ENCODE data around the gene CHCHD10.

CHCHD10 gene

DNA sequence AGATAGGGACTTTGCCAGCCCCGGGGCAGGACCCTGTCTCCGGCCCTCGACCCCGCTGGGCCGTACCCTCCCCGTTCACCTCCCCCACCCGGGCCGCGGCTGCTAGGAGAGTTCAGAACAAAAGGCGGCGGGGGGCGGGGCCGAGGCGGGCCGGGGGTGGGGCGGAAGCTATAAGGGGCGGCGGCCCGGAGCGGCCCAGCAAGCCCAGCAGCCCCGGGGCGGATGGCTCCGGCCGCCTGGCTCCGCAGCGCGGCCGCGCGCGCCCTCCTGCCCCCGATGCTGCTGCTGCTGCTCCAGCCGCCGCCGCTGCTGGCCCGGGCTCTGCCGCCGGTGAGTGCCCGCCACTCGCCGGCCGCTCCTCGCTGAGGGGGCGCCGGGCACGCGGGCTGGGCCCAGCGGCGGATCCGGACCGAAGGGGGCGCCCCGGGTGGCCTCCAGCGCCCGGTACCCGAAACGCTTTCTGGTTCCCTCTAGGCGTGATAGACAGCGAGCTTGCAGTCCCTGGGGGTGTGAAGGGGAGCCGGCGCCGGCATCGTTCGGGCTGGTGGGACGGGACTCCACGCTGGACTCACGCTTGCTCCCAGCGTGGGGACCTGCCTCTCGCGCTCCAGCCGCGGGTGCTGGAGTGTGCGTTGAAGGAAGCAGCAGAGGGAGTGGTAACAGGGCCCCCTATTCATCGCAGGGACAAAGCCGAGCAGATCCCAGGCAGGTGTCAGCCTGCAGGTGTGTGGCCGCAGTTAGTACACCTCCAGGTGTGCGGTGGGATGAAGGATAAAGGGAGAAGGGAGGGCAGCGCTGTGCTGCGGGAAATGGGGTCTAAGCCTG is 5.1 kb upstream of the CHCHD10 start, which contains the start of gene MMP11:
TSS of gene MMP11 (plus strand) at position 201 of the 825 bp plus-strand sequence. CDS start at position 223, 22 bp downstream.
- no peak for DNase-seq (ENCODE audit: low spot score)

DNA sequence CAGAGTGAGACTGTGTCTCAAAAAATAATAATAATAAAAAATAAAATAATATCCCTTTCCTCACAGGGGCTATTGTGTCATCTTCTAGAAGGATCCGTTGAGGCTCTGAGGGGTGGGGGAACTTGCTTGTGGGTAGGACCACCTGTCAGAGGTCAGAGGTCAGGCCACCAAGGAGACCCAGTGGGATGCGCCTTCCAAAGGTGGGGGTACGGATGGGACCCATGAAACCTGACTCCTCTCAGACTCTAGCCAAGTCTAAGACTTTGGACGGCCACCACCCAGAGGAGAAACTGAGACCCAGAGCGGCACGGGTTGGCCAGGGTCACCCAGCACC is 4.5 kb upstream of the CHCHD10 start:
- no peak for DNase-seq (ENCODE audit: low spot score)

DNA sequence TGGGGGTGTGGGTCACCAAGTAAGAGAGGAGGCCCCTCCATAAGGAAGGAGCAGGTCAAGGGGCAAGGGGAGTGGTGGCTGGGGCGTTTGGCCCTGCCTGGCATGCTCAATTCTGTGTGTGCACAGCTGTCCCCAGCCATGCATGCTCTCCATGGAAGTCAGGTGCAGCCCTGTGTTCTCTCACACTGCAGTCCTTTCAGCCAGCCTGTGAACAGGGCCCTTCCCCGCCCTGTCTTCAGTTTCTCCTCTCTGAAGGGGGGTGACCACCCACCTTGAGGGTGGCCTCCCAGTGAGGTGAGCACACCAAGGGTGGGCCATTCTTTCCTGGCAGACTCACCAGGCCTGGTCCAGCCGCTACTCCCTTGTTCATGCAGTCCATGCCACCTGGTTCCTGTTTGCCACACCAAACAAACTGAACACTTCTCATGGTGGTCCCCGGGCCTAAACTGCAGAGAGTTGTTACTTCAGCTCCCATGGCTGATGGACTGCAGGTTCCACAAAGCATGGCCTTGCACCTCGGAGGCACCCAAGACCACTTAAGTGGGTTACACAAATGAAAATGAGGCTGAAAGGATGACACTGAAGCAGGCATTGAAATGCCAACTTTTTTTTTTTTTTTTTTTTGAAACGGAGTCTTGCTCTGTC is 1.7 kb upstream of the CHCHD10 start:
- DNase-seq (ENCODE audit: low spot score): no peak

DNA sequence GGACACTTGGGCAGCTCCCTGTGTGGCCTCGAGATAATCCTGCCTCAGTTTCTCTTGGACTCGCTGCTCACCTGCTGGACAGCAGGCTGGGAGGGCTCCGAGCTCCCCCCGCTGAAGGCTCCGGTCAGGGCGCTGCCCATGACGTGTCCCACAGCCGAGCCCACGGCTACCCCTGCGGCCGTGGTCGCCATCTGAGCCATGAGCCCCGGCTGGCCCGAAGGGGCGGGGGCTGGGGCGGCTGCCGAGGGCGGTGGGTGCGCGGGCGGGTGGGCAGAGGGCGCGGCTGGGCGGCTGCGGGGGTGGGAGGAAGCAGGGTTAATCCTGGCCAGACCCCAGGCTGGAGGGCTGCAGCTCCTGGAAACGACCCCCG is 484 bp downstream of the CHCHD10 start:
- no peak for DNase-seq (ENCODE audit: low spot score)

DNA sequence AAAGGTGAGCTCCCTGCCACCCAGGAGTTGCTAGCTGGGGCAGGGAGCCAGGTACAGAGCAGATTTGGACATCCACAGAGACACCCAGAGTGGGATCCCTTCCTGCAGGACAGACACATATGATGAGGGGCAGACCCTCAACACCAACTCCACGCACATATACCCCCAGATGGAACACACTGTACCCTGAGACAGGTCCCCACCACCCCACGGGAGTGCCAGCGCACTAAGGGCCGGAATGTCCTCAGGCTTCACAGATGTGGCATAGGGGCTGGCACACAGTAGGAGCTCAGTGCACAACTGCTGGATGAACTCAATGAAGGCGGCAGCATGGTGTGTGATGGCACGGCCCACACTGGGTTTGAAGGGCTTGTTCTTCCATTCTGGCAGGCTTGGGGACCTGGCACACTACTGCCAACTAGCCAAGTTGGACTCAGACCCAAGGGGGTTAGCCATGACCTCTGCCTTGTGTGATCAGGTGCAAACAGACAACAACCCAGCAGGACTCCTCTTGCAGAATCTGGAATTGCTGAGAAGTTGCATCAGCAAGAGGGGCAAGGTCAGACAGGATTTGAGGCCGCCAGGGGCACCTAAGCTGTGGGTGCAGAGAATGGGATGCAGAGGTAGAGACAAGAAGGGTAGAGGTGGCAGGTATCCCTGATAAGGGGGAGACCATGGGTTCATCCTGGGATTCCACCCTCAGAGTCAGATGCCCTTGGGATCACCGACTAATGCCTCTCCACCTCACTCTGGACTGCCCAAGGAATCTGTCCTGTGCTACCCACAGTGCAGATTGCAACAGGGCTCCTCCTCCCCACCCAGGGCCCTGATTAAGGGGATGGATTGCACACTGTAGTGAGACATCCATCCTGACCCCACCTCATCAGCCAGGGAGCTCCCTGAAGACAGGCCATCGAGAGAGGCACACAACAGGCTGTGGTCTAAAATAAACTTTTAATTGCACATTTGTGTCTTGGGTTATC is 2.6 kb downstream of the CHCHD10 start:
- no peak for DNase-seq (ENCODE audit: low spot score)

DNA sequence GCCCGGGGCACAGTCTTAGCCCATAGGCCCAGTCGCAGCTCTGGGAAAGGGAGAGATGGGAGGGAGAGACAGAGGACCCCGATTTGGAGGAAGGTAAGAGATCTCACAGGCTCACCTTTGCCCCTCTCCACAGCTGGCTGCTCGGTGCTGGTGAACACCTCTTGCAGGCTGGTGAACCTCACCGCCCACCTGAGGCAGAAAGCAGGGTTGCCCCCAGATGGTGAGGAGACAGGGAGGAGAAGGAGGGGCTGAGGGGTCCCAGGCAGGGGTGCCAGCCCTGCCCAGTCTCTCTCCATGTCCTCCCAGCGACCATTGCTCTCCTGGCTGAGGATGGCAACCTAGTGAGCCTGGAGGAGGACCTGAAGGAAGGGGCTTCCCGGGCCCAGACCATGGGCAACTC is 3.8 kb downstream of the CHCHD10 start:
- no peak for DNase-seq (ENCODE audit: low spot score)

DNA sequence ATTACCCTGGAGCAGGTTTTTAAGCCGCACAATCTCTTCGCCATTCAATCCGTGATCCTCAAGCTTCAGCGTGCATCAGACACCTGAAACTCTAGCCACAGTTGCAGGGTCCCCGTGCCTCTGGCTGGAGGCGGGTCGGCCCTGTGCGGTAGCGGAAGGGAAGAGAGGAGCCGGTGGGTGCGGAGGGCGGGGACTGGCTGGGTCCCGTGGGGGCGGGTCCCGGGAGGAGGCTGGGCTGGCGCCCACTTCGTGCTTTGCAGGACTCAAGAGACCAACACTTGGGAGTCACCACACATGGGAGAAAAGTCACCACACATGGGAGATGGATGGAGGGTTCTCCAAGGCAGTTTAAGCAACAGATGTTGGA is 4.2 kb downstream of the CHCHD10 start:
- no peak for DNase-seq (ENCODE audit: low spot score)

DNA sequence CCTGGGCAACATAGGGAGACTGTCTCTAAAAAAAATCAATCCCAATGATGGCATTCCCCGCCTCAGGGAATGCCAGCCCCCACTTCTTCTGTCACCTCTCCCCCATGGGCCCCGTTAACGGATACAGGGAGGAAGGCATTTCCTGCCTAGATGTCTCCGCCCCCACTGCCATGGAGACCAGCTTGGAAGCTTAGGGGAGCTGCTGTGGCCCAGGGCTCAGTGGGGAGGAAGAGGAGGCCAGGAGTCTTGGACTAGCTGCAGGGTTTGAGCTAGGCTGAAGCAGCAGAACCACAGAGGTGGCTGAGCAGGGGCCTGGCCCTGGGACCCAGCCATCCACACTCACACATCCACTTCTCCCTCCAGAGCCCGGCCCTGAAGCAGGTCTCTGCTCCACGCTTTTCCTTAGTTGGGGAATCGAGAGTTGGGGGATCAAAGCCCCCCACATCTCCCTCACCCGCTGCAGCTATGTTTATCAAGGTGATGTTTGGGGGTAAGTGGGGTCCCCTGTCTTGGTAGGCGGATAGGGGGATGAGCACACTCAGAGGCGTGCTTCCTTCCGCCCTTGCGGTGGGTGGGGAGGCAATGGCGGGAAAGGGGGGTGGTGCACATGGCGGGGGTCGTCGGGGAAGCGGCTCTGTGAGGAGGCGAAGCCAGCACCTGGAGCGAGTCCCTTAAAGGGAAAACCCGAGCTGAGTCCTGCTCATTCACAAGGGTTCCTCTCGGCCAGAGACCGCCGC is 4.8 kb downstream of the CHCHD10 start, which contains the start of gene C22orf15:
TSS of gene C22orf15 (plus strand) at position 149 of the 737 bp plus-strand sequence. CDS start at position 466, 317 bp downstream.
- no peak for DNase-seq (ENCODE audit: low spot score)

DNA sequence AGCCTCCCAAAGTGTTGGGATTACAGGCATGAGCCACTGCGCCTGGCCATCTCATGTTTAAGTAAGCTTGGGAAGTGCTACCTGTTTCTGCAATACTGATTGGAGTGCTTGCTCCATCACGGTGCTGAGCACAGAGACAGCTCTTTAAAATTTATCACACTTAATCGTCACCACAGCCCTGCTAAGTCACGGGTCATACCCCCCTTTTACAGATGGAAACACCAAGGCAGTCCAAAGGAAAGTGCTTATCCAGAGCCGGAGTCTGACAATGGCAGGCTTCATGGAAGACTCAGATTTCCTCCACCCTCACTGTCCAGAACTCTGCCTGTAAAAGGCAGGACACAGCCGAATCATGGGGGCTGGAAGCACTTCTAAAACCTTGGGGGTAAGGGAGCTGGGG is 7.7 kb downstream of the CHCHD10 start:
- DNase-seq (ENCODE audit: low spot score): no peak

DNA sequence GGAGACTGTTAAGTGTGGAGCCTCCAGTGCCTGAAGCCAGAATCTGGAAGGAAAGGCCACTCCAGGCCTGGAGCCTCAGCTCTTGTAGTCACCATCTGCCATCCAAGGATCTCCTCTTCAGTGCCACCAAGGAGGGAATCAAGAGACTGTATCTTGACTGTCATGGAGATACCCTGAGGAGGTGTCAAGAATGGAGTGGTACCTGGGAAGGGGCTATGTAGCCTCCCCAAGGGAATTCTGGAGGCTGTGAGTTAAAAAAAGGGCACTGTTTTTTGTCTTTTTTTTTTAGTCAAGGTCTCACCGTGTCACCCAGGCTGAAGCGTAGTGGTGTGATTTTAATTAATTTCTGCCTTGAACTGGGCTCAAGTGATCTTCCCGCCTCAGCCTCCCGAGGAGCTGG is 8.2 kb downstream of the CHCHD10 start:
- DNase-seq (ENCODE audit: low spot score): no peak

DNA sequence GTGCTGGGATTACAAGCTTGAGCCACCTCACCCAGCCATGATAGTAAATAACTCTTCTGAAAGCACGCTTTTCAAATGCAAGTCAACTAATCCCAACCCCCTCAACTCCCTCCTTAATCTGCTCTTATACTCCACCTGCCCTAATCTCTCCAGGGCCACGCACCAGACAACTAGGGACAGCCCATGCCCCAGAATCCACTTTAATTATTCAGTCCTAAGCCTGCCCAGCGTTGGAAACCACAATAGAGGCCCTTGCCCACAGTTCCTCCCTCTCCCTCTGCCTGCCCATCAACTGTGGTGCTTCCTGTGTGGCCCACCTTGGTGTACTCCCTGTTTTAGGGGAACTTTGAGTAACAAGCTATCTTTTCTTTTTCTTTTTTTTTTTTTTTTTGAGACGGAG is 10.9 kb downstream of the CHCHD10 start:
- DNase-seq (ENCODE audit: low spot score): no peak

DNA sequence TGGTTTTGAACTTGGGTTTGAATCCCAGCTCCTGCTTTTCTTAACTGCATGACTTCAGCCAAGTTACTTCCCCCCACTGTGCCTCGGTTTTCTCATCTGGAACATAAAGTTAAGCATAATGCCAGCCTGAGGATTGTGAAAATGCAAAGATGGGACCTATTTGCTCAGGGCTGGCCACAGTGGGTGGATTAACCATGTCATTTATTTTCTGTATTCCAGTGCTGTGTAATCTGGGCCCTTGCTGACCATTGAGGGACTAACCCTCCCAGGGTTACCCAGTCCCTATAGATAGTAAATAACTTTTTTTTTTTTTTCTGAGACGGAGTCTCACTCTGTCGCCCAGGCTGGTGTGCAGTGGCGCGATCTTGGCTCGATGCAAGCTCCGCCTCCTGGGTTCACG is 12.1 kb downstream of the CHCHD10 start:
- DNase-seq (ENCODE audit: low spot score): no peak

DNA sequence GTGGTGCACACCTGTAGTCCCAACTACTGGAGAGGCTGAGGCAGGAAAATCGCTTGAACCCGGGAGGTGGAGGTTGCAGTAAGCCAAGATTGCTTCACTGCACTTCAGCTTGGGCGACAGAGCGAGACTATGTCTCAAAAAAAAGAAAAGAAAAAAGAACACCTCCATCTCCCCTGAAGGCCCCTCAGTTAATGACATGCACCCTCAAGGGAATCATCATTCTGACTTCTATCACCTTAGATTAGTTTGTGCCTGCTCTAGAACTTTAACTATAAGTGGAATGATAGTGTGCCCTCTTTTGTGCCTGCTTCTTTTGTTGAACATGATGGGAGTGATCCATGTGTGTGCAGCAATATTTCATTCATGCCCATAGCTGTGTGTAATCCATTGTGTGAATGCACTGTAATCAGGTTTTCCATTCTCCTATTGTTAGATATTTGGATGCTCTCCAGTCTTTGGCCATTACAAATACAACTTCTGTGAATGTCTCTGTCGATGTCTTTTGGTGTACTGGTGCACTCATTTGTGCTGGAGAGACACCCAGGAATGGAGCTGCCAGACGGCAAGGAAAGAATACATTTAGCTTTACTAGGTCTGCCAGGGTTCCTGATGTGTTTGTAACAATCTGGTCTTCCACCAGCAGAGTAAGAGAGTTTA is 12.7 kb downstream of the CHCHD10 start:
- peak; percentile 95 for DNase-seq (ENCODE audit: low spot score)

DNA sequence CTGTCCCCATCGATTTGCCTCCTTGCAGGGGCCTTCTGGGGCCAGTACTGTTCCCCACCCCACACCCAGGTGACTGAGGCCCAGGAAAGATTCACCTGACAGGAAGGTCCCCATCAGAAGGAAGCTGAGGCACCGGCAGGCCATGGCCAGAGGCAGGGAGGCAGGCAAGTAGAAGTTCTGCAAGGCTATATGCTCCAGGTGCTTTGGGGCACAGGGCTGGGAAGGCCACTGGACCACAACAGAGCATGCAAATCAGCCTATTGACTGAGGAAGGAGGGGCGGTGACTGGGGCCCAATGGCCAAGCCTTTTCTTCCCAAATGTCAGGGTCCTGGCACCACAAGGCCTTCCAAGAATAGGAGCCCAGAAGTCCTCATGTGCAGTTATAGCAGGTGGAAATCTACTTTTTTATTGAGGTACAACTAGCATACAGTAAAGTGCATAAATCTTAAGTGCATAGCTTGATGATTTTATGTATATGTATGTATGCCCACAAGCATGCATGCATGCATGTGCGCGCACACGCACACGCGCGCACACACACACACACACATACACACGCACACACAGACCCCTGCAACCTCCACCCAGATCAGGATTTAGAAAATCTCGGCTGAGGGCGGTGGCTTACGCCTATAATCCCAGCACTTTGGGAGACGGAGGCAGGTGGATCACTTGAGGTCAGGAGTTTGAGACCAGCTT is 13.4 kb downstream of the CHCHD10 start, which contains the start of gene VPREB3:
TSS of gene VPREB3 (minus strand) at position 206 of the 700 bp plus-strand sequence. CDS start at position 144, 62 bp downstream.
- no peak for DNase-seq (ENCODE audit: low spot score)

DNA sequence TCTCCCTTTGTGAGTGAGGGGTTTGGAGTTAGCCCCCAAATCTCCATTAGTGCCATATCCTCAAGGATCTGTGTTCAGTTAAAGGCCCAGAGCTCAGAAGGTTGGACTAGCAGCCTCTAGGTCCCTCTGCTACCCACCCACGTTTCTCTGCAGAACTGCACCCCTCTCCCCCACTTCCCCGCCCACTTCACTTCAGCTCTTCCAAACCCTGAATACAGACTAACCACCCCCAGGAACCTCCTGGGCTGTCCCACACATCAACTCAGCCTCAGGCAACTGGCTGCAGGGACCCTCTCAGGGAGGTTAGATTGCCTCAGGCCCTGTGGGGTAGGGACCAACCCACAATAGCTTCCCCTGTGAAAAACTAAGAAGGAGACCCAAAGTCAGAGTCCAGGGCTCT is 14.4 kb downstream of the CHCHD10 start:
- DNase-seq (ENCODE audit: low spot score): no peak

DNA sequence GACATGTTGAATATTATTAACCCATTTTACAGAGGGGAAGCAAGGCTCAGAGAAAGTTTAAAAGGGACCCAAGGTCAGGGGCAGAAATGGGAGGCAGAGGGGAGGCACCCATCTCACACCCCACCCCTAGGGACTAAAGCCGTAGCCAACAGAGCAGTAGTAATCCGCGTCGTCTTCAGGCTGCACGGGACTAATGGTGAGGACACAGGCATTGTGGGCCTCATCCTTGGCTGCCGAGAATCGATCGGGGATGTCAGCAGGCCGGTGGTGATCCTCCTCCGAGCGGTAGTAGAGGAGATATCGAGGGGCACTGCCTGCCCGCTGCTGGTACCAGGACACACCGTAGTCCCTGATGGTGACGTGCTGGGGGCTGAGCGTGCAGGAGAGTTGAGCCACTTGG is 15.0 kb downstream of the CHCHD10 start:
- DNase-seq (ENCODE audit: low spot score): no peak

DNA sequence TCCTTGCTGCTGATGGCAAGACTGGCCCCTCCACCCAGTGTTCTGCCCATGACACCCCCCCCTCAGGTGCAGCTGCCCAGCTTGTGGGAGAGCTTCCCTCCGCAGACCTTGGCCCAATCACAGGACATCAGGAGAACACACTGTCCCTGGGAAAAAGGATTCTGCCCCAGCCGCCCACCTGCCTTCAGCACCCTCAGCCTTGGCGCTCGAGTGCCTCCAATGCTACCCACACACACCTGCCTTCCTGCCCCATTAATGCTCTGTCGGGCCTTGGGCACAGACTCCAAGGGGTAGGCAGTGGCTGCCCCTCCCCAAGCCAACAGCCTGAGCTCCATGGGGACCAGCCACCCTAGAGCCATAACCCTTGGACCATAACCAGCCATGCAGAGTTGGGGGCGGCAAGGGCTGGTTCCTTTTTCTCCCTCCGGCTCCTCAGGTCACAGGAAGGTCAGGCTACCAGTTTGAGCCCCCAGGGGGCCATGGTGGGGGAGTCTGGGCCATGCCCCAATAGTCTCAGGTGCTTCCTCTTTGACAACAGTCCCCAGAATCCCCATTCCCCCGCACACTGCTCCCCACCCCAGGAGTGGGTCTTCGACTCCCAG is 15.6 kb downstream of the CHCHD10 start:
- DNase-seq (ENCODE audit: low spot score): no peak

DNA sequence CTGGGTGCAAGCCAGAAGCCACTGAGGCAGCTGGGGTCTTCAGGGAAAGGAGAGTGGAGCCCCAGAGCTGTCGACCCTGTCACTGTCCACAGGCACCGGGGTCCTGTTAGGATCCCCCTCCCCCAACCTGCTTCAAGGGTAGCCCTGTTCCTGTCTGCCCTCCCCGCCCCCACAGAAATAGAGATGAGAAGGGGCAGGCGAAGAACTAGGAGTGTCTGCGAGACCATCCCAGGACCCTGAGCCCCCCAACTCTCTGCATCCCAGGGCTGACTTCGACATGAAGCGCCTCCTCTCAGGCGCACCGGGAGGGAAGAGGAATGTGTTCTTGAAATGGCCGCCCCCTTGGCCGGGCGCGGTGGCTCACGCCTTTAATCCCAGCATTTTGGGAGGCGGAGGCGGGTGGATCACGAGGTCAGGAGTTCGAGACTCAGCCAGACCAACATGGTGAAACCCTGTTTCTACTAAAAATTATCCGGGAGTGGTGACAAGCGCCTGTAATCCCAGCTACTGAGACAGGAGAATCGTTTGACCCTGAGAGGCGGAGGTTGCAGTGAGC is 16.3 kb downstream of the CHCHD10 start:
- no peak for DNase-seq (ENCODE audit: low spot score)

DNA sequence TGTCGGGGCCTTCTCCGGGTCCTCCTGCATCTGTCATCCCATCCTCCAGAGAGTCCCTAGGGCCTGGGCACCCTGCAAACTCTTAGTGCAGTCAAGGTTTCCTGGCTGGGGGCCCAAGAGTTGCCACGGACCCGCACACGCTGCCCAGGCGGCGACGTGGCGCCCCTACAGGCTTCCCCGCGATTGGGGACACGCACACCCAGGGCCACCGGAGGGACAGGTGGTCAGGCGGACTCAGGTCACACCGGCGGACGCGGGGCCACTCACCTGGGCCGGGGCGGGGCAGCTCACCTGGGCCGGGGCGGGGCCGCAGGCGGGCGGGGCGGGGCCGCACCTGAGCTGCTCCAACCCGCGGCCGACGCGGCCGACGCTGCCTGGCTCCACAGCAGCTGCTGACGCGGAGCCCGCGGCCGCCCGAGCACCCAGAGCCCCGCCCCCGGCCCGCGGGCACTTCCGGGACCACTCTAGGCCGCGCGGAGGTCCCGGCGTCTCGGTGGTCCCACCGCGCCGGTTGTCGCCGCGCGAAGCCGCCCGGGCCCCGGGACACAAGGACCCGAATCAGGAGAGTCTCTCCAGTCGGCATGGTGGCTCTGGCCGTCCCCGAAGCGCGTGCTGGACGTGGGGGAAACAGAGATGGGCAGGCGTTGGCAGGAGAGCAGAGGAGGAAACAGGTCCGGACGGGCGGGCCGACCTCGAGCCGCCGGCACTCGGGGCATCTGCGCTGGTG is 16.9 kb downstream of the CHCHD10 start, which contains the start of gene ZNF70:
TSS of gene ZNF70 (minus strand) at position 399 of the 727 bp plus-strand sequence. CDS start 5,972 bp downstream, outside the sequence.
- peak; percentile 56 for DNase-seq (ENCODE audit: low spot score)
